GM18517 (cell line): ENCODE measurements around the gene KISS1.
A peak's percentile ranks its signal among the peaks of the same experiment; 100 is the strongest.

Source experiments
- ATAC-seq: cut with Tn5 transposase; IDR thresholded peaks from one replicate; pipeline ENCODE4 v1.9.1; 2021; ENCODE audit warnings: mild to moderate bottlenecking, moderate library complexity; ENCODE audit not compliant: unreplicated experiment

The KISS1 gene

GRCh38 chr1:204219971-204220616 lies 23.8 kb upstream of the KISS1 start:
- no peak for ATAC-seq

GRCh38 chr1:204218552-204218951 lies 22.3 kb upstream of the KISS1 start:
- ATAC-seq, result no peak

GRCh38 chr1:204217648-204218000 lies 21.3 kb upstream of the KISS1 start:
- ATAC-seq, result no peak

GRCh38 chr1:204216880-204217647 lies 20.8 kb upstream of the KISS1 start:
- ATAC-seq, result no peak

- no peak for ATAC-seq
These were observed 19.9 kb upstream of the KISS1 start for GRCh38 chr1:204216236-204216635.

- ATAC-seq, result peak; percentile 77
These were observed 17.7 kb upstream of the KISS1 start, which contains the start of gene GOLT1A for GRCh38 chr1:204213668-204214662. GOLT1A (minus strand) TSS chr1:204213988; CDS start chr1:204213906, 82 bp downstream.

- ATAC-seq, result no peak
These were observed 16.4 kb upstream of the KISS1 start for GRCh38 chr1:204212715-204213114.

- no peak for ATAC-seq
These were observed 14.8 kb upstream of the KISS1 start for GRCh38 chr1:204211046-204211445.

- ATAC-seq, result no peak
These were observed 10.9 kb upstream of the KISS1 start for GRCh38 chr1:204207136-204207616.

GRCh38 chr1:204206121-204206520 lies 9.8 kb upstream of the KISS1 start:
- ATAC-seq, result no peak

GRCh38 chr1:204205486-204205885 lies 9.2 kb upstream of the KISS1 start:
- ATAC-seq, result no peak

GRCh38 chr1:204204944-204205343 lies 8.7 kb upstream of the KISS1 start:
- no peak for ATAC-seq

GRCh38 chr1:204203206-204203767 lies 7.0 kb upstream of the KISS1 start:
- no peak for ATAC-seq

GRCh38 chr1:204202481-204202880 lies 6.2 kb upstream of the KISS1 start:
- no peak for ATAC-seq

GRCh38 chr1:204201348-204202040 lies 5.2 kb upstream of the KISS1 start:
- no peak for ATAC-seq

GRCh38 chr1:204199579-204199978 lies 3.3 kb upstream of the KISS1 start:
- no peak for ATAC-seq

- ATAC-seq, result no peak
These were observed 2.4 kb upstream of the KISS1 start for GRCh38 chr1:204198348-204199340.

GRCh38 chr1:204197068-204197467 lies 777 bp upstream of the KISS1 start:
- ATAC-seq, result no peak

GRCh38 chr1:204194771-204195170 lies 1.5 kb downstream of the KISS1 start:
- no peak for ATAC-seq
